ENCODE data around the gene CARNS1.
A peak's percentile ranks its signal among the peaks of the same experiment; 100 is the strongest.
"Not testable (repeated sequence)": the region's sequence is repeated elsewhere in the genome, so short reads cannot be mapped to it uniquely, and the experiment has no call there.

CARNS1 gene

DNA sequence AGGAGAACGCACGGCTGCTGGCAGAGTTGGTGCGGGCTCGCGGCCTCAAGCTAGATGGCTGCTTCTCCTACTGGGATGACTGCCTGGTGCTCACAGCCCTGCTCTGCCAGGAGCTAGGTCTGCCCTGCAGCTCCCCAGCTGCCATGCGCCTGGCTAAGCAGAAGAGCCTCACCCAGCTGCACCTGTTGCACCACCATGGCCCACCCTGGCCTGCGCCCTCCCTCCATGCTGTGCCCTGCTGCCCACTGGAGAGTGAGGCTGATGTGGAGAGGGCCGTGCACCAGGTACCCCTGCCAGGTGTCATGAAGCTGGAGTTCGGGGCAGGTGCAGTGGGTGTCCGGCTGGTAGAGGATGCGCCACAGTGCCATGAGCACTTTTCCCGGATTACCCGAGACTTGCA, 8.0 kb downstream of the CARNS1 start:
- Mint-ChIP-seq H3K27me3 (no peaks in the 10 kb centered on the region), H3K4me1 (peaks cover 50% of the 10 kb centered on the region), H3K36me3 (no peaks in the 10 kb centered on the region), H3K27ac (no peak overlapping the region), H3K4me3 (no peak overlapping the region), H3K9me3 (no peaks in the 10 kb centered on the region)

- no peaks in the 10 kb centered on the region for H3K27me3 Mint-ChIP-seq
- H3K36me3 Mint-ChIP-seq: no peaks in the 10 kb centered on the region
- H3K27ac Mint-ChIP-seq: no peak overlapping the region
- H3K4me1 Mint-ChIP-seq: peaks cover 44% of the 10 kb centered on the region
- H3K4me3 Mint-ChIP-seq: no peak overlapping the region
- no peaks in the 10 kb centered on the region for H3K9me3 Mint-ChIP-seq
Observed at GRCh38 chr11:67423891-67424613, 8.6 kb downstream of the CARNS1 start.

DNA sequence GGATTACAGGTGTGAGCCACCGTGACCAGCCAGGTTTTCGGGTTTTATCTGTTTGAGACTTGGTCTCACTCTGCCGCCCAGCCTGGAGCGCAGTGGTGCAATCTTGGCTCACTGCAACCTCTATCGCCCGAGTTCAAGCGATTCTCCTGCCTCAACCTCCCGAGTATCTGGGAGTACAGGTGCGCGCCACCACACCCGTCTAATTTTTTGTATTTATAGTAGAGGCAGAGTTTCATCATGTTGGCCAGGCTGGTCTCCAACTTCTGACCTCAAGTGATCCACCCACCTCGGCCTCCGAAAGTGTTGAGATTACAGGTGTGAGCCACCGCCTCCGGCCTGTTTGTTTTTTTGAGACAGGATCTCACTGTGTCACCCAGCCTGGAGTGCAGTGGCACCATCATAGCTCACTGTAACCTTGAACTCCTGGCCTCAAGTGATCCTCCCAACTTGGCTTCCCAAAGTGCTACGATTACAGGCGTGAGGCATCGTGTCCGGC, 11.9 kb downstream of the CARNS1 start:
- not testable (repeated sequence) for H3K9me3 Mint-ChIP-seq, H3K27me3 Mint-ChIP-seq, H3K36me3 Mint-ChIP-seq
- peak overlapping the region; percentile 96 for H3K4me3 Mint-ChIP-seq
- peaks cover 41% of the 10 kb centered on the region for H3K4me1 Mint-ChIP-seq
- H3K27ac Mint-ChIP-seq: peak overlapping the region; percentile 98

DNA sequence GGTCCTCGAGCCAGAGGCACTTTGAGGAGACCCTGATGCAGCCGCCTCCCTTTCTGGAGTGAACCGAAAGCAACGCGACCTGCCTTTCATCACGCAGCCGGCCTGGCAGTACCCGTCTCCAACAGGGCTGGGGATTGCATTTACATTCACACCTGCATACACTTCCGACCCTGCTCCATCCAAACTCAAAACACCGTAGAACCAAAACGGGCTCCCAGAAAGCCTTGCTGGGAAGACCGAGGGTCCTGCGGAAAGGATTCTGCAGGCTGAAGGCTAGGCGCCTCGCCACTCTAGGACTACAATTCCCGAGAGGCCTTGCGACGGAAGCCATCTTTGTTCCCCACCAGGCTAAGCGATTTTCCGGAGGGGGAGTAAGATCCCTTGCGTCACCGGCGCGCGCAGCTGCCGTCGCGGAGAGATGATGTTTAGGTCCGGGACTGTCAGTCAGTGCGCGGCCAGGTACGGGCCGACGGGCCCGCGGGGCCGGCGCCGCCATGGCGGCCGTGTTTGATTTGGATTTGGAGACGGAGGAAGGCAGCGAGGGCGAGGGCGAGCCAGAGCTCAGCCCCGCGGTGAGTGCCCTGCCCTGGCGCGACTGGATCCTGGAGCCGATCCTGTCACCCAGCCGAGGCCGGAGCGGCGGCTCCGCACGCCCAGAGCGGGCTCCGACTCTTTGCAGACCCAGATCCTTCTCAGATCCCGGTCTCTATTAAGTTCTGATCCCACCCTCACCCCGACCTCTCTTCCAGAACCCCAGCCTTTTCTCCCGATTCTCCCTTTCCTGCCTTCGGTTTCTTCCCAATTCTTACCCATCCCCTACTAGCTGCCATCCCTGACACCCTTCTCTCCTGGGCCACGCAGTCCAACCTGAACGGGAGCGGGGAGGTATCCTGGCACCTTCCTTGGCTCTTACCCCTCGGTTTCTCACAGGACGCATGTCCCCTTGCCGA, 12.8 kb downstream of the CARNS1 start, which contains the start of gene RPS6KB2:
TSS of gene RPS6KB2 (plus strand) at position 443 of the 950 bp plus-strand sequence. CDS start at position 495, 52 bp downstream.
- Mint-ChIP-seq H3K36me3 (peaks cover 7% of the 10 kb centered on the region), H3K27ac (peak within 1 kb of the TSS; percentile 98), H3K9me3 (no peaks in the 10 kb centered on the region), H3K4me3 (peak within 1 kb of the TSS; percentile 96), H3K27me3 (no peaks in the 10 kb centered on the region), H3K4me1 (peaks cover 37% of the 10 kb centered on the region)

- peaks cover 7% of the 10 kb centered on the region for H3K36me3 Mint-ChIP-seq
- peak overlapping the region; percentile 75 for H3K27ac Mint-ChIP-seq
- no peaks in the 10 kb centered on the region for H3K9me3 Mint-ChIP-seq
- no peaks in the 10 kb centered on the region for H3K27me3 Mint-ChIP-seq
- H3K4me1 Mint-ChIP-seq: peaks cover 46% of the 10 kb centered on the region
- H3K4me3 Mint-ChIP-seq: peak overlapping the region; percentile 96
Observed at GRCh38 chr11:67429038-67429668, 13.7 kb downstream of the CARNS1 start.

DNA sequence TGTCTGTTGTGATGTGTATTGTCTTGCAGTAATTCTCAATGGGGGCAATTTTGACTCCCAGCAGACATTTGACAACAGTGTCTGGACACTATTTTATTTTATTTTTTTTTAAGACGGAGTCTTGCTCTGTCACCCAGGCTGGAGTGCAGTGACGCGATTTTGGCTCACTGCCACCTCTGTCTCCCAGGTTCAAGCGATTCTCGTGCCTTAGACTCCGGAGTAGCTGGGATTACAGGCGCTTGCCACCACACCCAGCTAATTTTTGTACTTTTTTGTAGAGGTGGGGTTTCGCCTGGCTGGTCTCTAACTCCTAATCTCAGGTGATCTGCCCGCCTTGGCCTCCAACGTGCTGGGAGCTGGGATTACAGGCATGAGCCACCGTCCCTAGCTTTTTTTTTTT, 14.2 kb downstream of the CARNS1 start:
- Mint-ChIP-seq H3K9me3 (no peaks in the 10 kb centered on the region), H3K27ac (no peak overlapping the region), H3K27me3 (no peaks in the 10 kb centered on the region), H3K4me3 (peak overlapping the region; percentile 96), H3K4me1 (peaks cover 47% of the 10 kb centered on the region), H3K36me3 (peaks cover 7% of the 10 kb centered on the region)

DNA sequence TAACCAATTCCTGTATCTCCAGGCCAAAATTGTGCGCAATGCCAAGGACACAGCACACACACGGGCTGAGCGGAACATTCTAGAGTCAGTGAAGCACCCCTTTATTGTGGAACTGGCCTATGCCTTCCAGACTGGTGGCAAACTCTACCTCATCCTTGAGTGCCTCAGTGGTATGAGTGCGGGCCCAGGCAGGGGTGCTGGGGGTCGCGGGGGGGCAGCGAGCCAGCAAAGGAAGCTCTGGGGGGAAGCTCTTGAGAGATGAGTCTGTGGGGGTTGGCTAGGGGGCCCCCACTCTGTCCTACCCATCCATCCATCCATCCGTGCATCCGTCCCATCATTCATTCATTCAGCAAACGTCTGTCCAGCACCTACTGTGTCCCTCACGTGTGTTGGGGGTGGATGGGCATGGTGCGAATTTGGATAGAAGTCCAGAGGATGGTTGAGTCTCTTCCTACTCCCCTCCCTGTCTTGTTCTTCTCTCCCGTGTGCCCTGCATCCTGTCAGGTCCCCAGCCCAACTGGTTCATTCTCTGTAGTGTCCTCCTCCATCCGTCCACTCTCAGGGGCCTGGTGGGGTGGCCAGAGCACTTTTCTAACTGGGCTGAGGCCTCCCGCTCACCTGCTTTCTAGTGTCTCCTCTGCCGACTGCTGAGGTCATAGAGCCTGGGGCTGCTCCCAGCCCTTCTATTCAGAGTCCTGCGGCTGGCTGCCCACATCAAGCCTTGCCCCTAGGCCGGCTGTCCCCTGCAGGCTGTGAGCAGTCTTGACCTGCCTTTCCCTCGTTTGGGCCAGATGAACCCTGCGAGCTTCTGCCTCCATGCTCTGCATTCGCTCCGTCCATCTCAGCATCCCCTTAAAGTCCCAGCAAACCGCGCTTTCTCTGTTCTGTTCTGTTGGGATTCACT, 16.1 kb downstream of the CARNS1 start:
- peak overlapping the region; percentile 49 for H3K4me3 Mint-ChIP-seq
- peak overlapping the region; percentile 80 for H3K27ac Mint-ChIP-seq
- no peaks in the 10 kb centered on the region for H3K27me3 Mint-ChIP-seq
- H3K4me1 Mint-ChIP-seq: peaks cover 52% of the 10 kb centered on the region
- H3K36me3 Mint-ChIP-seq: peaks cover 7% of the 10 kb centered on the region
- H3K9me3 Mint-ChIP-seq: no peaks in the 10 kb centered on the region

DNA sequence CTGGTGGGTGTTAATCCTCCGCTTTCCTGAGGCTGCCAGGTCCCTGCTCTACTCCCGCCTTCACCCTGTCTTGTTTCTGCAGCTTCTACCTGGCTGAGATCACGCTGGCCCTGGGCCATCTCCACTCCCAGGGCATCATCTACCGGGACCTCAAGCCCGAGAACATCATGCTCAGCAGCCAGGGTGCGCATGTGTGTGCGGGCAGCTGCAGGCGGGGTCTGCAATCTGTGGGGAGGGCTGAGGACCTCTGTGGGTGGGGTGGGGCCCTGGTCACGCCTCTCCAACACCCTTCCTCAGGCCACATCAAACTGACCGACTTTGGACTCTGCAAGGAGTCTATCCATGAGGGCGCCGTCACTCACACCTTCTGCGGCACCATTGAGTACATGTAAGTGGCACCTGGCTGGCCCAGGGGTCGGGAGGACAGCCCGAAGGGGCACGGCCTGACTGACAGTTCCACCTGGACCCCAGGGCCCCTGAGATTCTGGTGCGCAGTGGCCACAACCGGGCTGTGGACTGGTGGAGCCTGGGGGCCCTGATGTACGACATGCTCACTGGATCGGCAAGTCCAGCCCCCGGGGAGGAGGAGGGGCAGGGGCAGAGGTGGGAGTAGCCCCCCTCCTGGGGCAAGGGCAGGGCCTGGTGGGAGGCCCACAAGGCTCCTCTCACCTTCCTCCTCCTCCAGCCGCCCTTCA, 17.3 kb downstream of the CARNS1 start:
- Mint-ChIP-seq H3K4me1 (peaks cover 49% of the 10 kb centered on the region), H3K36me3 (peaks cover 7% of the 10 kb centered on the region), H3K9me3 (no peaks in the 10 kb centered on the region), H3K27ac (peak overlapping the region; percentile 72), H3K27me3 (no peaks in the 10 kb centered on the region), H3K4me3 (no peak overlapping the region)

DNA sequence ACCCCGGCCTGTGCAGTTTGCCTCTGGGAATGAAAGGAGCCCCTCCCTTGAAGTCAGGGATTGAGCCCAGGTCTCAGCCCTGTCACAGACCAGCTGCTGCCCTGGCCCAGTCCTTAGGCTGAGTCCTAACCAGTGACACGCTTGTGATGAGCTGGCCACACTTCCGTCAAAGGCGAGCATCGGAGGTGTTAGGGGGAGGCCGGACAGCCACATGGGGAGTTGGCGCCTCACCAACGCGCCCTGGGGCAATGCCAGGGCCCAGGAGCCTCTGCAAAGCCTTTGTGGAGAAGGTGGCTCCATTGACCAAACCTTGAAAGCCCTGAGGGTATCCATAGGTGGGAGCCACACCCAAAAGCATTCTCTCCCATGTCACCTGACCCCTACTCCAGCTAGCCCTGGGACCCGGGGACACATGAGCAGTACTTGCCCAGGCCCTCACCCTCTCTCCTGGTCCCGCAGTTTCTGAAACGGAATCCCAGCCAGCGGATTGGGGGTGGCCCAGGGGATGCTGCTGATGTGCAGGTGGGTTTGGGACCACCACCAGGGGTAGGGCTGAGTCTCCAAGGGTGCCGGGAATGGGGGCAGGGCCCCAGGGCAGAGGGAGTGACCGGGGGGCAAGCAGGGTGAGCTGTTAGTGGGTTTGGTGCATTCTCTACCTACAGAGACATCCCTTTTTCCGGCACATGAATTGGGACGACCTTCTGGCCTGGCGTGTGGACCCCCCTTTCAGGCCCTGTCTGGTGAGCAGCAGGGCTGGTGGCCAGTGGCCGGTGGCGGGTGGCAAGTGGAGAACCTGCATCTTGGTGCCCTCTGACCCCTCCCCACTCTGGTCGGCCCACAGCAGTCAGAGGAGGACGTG, 18.3 kb downstream of the CARNS1 start:
- Mint-ChIP-seq H3K36me3 (peaks cover 7% of the 10 kb centered on the region), H3K9me3 (no peaks in the 10 kb centered on the region), H3K4me1 (peaks cover 47% of the 10 kb centered on the region), H3K27ac (peak overlapping the region; percentile 80), H3K4me3 (peak overlapping the region; percentile 33), H3K27me3 (no peaks in the 10 kb centered on the region)

DNA sequence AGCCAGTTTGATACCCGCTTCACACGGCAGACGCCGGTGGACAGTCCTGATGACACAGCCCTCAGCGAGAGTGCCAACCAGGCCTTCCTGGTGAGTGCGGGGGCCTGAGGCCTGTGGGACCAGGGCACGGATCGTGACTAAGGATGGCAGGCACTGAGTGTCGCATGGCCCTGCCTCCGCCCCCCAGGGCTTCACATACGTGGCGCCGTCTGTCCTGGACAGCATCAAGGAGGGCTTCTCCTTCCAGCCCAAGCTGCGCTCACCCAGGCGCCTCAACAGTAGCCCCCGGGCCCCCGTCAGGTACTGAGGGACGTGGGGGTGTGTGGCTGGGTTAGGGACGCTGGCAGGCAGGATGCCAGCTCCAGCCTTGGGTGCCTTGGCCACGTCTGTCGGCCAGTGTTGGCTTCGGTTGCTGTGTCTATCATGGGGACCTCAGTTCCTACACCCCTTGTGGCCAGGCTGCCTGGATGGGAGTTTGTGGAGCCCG, 19.0 kb downstream of the CARNS1 start:
- Mint-ChIP-seq H3K4me3 (peak overlapping the region; percentile 36), H3K36me3 (peaks cover 7% of the 10 kb centered on the region), H3K27me3 (no peaks in the 10 kb centered on the region), H3K9me3 (no peaks in the 10 kb centered on the region), H3K4me1 (peaks cover 54% of the 10 kb centered on the region), H3K27ac (peak overlapping the region; percentile 80)

DNA sequence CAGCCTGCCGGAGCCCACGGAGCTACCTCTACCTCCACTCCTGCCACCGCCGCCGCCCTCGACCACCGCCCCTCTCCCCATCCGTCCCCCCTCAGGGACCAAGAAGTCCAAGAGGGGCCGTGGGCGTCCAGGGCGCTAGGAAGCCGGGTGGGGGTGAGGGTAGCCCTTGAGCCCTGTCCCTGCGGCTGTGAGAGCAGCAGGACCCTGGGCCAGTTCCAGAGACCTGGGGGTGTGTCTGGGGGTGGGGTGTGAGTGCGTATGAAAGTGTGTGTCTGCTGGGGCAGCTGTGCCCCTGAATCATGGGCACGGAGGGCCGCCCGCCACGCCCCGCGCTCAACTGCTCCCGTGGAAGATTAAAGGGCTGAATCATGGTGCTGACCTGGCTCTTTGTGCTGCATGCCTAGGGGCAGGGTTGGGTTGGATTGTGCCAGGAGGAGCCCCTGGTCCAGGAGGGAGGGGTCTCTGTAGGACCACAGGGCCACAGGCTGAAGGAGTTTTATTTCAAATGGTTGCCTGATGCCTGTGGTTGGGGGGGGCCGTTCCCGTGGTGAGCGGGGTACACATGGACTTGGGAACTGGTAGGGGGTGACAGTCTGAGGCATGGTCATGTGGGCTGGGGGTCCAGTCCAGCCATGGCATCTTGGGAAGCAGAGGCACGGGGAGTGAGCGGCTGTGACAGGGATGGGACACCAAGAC, 19.7 kb downstream of the CARNS1 start:
- no peaks in the 10 kb centered on the region for H3K9me3 Mint-ChIP-seq
- peak overlapping the region; percentile 89 for H3K4me3 Mint-ChIP-seq
- peak overlapping the region; percentile 81 for H3K27ac Mint-ChIP-seq
- peaks cover 61% of the 10 kb centered on the region for H3K4me1 Mint-ChIP-seq
- peaks cover 7% of the 10 kb centered on the region for H3K36me3 Mint-ChIP-seq
- H3K27me3 Mint-ChIP-seq: no peaks in the 10 kb centered on the region

DNA sequence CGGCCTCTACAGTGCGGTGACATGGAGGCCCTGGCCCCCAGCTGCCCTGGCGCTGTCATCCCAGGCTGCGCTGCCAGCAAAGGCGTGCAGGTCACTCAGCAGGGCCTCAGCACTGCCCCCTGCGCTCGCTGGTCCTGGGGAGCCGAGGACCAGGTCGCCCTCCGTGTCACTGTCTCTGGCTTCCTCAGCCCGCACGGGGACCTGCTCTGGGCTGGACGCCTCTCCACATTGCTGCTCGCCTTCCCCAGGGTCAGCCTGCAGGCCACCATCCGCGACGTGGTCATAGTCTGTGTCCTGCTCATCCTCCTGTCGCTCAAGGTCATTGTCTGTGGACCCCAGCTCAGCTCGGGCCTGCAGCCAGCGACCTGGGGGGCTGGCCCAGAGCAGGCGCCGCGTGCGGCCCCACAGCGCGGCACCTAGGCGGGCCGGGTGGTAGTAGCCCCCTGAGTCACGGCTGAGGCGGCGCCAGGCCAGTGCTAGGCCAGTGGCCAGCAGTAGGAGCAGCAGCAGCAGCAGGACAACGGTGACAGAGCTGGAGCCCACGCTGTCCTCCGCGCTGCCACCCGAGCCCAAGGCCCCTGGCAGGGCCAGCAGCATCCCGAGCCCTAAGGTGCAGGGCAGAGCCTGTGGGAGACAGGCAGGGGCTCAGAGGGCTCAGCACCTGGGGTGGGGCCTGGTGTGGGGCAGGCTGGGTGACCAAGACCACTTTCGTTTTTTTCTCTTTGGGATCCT, 20.4 kb downstream of the CARNS1 start:
- H3K27me3 Mint-ChIP-seq: no peaks in the 10 kb centered on the region
- peak overlapping the region; percentile 91 for H3K27ac Mint-ChIP-seq
- peaks cover 7% of the 10 kb centered on the region for H3K36me3 Mint-ChIP-seq
- H3K4me3 Mint-ChIP-seq: peak overlapping the region; percentile 89
- peaks cover 64% of the 10 kb centered on the region for H3K4me1 Mint-ChIP-seq
- no peaks in the 10 kb centered on the region for H3K9me3 Mint-ChIP-seq

Measured in activated naive CD4-positive, alpha-beta T cell treated with anti-CD3 and anti-CD28 coated beads, Interleukin-2, amount 50 U/mL, for 24 hours (primary cell).